Measurements from ENCODE around the gene EMB.
"Not testable (repeated sequence)": the region's sequence is repeated elsewhere in the genome, so short reads cannot be mapped to it uniquely, and the experiment has no call there.

The EMB gene

GRCh38 chr5:50365426-50366251 is 75.4 kb downstream of the EMB start:
- H3K4me3 ChIP-seq (ENCODE audit: low read length): no peak overlapping the region
- TF ChIP-seq CTCF (conservative IDR thresholded peaks at IDR 0.05; ENCODE audit: low read length): no peak
- DNase-seq (ENCODE audit: low read depth): no peak

- not testable (repeated sequence) for DNase-seq (ENCODE audit: low read depth)
Observed at GRCh38 chr5:50364535-50365309, 76.4 kb downstream of the EMB start.

GRCh38 chr5:50359187-50359586 is 81.9 kb downstream of the EMB start:
- no peak overlapping the region for H3K4me3 ChIP-seq (ENCODE audit: low read length)
- DNase-seq (ENCODE audit: low read depth): no peak
- no peak for TF ChIP-seq CTCF (conservative IDR thresholded peaks at IDR 0.05; ENCODE audit: low read length)

More at GRCh38 chr5:50364535-50365309, 76.4 kb downstream of the EMB start:
- H3K4me3 ChIP-seq (ENCODE audit: low read length): not testable (repeated sequence)

- TF ChIP-seq CTCF (conservative IDR thresholded peaks at IDR 0.05; ENCODE audit: low read length): no peak
- no peak overlapping the region for H3K4me3 ChIP-seq (ENCODE audit: low read length)
Observed at GRCh38 chr5:50352382-50352781, 88.7 kb downstream of the EMB start.

More at GRCh38 chr5:50352382-50352781, 88.7 kb downstream of the EMB start:
- DNase-seq (ENCODE audit: low read depth): no peak
